ENCODE results near the gene ZNF492.

DNA sequence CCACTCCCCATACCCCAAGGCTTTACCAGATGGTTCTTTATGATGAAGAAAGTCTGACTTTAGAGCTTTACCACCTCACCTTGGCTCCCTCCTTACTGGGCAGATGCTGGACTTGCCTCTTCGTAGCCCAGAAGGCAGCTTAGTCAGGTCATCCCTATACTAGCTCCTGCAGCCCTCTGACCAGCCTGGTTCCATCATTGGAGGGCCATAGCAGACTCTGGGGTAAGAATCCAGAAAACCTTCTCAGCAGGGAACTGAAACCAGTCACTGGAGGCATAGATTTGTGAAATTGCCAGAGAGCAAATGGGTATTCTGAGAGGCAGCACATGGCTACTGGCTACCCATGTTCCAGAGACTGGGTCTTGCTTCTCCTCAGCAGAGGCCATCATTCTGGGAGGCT is 21.8 kb upstream of the ZNF492 start:
- TF ChIP-seq EZH2 (IDR thresholded peaks at IDR 0.05; ENCODE audit: insufficient read depth, poor library complexity, severe bottlenecking) (no peak), EZH2phosphoT487 (IDR thresholded peaks at IDR 0.05; ENCODE audit: insufficient read depth, low read depth) (no peak)

Measured in GM23248 (cell line).